DMS114 treated with DMSO at 0.1 percent for 48 hours (cell line): ENCODE data around the gene MATN1.
"Not testable (repeated sequence)": the region's sequence is repeated elsewhere in the genome, so short reads cannot be mapped to it uniquely, and the experiment has no call there.

Experiments used
- DNase-seq: peaks from one replicate; lab custom pipeline; 2025; ENCODE audit not compliant: unreplicated experiment; lab: John Stamatoyannopoulos, UW

Gene MATN1, protein sequence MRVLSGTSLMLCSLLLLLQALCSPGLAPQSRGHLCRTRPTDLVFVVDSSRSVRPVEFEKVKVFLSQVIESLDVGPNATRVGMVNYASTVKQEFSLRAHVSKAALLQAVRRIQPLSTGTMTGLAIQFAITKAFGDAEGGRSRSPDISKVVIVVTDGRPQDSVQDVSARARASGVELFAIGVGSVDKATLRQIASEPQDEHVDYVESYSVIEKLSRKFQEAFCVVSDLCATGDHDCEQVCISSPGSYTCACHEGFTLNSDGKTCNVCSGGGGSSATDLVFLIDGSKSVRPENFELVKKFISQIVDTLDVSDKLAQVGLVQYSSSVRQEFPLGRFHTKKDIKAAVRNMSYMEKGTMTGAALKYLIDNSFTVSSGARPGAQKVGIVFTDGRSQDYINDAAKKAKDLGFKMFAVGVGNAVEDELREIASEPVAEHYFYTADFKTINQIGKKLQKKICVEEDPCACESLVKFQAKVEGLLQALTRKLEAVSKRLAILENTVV

DNA sequence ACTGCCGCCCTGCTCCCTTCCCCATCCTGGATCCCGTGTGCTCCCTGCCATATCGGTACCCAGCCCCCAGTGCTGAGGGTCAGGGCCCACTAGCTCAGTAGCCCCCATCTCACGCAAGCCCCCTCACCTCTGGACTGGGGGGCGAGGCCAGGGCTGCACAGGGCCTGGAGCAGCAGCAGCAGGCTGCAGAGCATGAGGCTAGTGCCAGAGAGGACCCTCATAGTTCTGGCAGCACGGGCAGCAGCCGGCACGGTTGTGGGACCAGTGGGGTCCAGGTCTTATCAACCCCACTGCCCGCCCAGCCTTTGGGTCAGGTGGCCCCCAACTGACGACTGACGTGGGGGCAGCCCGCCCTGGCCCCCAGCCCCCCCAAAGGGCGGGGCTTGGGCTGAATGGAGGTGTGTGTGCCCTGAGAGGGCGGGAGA lies at the start of gene MATN1:
Gene MATN1, minus strand, starts transcription at position 255 of the 425 bp plus-strand sequence. Its CDS starts 34 bp downstream, at position 221.
- no peak for DNase-seq

DNA sequence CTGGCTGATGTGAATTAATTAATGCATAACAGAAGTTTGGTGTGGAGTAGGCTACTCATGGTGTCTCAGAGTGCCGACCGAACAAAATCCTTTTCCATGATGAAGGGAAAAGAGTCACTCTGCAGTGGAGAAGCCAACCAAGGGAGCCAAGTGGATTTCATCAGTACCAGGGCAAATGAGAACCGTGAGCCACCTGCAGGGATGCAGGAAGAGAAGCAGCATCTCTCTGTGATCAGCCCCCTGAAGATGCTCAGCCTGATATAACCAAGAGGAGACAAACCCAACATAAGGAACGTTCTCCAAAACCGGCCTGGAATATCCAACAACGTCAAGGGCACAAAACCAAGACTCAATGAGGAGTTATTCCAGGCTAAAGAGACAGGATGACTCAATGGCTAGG lies 47.6 kb upstream of the MATN1 start:
- no peak for DNase-seq

GRCh38 chr1:30770150-30770549 lies 46.8 kb upstream of the MATN1 start:
- DNase-seq: no peak

DNA sequence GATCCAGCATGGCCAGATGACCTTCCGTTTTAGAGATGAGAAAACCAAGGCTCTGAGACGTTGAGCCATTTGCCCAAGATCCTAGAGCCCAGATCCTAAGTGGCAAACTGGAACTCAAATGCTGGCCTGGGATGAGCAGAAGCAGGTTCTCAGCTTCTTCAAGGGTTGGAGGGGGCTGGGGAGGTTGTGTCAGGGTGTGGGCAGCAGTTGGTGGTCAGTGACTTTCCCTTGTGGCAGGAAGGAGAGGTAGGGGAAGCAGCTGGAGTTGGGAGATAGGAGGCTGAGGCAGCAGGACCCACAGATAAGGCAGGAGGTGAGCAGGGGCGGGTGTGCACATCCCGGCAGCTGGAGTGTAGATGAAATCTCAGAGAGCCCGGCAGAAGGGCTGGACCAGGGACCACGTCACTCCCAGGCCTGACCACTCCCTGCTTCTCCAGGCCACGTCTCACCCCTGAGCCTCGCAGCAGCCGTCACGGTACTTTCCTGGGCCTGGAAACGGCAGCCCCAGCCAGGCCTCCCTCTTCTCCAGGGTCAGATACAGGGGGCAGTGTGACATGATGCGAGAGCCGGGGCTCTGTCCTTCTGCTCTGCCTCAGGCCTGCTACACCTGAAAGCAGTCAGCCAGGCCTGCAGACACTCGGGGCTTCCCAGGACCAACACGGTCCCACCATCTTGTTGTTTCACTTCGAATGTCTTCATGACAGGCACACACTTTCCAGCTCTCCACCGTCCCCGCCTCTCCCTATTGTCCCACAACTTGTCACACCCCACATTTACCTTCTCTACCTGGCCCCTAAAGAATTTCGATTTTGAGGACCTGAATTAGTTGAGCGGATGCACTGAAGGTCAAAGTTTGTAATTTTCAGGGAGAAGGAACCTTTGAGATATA lies 45.7 kb upstream of the MATN1 start:
- no peak for DNase-seq

DNA sequence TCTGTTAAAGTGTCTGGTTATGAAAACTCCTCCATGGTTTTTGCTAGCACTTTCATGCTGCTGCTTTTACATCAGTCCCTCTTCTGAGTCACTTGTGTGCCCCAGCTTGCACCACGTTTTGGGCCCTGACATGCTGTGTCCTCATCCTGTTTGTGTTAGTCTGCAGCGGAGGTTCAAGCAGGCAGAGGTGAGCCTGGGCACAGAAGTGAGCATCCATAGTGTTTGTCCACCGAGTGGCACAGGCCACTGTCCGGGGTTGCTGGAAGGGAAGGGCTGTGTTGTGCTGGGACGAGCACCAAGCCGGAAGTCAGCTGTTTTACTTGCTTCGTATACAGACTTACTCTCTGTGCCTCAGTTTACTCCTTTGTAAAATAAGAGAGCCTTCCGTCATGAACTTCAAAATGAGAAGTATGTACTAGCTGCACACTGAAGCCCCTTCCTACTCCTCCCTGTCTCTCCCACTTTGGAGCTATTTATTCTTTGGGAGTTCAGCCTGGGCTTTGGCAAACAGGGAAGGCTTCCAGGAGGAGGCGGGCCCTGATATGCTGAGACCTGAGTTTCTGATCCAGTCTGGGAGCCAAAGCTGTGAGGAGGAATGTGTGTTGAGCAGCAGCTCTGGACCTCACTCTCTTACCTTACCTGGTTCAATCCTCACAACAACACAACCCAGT lies 44.9 kb upstream of the MATN1 start:
- no peak for DNase-seq

DNA sequence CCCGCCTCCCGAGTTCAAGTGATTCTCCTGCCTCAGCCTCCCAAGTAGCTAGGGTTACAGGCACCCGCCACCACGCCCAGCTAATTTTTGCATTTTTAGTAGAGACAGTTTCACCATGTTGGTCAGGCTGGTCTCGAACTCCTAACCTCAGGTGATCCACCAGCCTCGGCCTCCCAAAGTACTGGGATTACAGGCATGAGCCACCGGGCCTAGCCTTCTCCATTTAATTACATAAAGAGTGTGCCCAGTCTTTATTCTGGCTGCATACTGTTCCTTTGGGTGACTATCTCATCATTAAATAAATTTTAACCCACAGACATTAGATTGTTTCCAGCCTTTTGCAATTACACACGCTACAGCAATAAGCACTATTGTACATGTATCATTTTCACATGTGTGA lies 43.6 kb upstream of the MATN1 start:
- not testable (repeated sequence) for DNase-seq

DNA sequence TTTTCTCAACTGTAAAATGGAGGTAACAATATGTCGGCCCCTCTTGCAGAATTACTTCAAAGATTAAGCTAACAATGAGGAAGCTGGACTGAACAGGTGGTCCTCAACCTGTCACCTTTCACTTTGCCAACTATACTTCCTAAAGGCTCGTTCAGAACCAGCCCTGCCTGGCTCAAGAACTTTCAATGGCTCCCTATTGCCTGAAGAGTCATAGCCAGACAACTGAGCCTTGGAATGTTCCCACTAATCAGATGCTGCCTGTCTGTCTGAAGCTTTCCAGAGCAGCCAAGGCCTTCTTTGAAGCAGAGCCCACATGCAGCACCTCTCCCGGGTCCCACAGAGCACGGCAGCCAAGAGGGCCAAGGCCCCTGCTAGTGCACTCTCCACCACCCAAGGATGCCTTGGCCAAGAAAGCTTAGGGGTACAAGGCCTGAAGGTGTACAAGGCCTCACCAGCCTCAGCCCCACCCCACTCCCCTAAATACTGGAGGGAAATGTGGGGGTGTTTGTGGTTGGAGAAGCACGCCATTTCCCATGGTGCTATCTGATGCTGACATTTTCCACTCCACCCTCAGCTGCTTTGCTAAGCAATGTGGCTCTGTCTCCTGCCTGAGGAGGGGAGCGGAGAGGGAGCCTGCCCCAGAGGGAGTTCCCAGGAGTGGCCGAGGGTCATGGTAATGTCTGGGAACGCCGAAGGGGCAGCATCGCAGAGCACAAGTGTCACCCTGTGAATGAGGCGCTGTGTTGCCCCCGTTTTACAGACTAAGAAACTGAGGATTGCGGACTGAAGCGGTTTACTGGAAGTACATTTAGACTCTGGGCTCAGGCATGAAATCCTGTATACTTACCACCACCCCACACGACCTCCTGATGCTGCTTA lies 42.4 kb upstream of the MATN1 start:
- no peak for DNase-seq

GRCh38 chr1:30764939-30765555 lies 41.7 kb upstream of the MATN1 start:
- DNase-seq: no peak

DNA sequence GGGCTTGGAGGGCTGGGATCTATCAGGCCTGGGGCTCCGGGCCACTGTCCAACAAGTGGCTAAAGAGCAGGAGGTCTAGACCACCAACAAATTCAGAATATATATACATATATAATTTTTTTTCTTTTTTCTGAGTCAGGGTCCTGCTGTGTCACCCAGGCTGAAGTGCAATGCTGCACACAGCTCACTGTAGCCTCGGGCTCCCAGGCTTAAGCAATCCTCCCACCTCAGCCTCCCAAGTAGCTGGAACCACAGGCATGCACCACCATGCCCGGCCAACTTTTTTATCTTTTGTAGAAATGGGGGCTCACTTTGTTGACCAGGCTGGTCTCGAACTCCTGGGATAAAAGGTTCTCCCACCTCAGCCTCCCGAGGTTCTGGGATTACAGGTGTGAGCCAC lies 41.0 kb upstream of the MATN1 start:
- no peak for DNase-seq

DNA sequence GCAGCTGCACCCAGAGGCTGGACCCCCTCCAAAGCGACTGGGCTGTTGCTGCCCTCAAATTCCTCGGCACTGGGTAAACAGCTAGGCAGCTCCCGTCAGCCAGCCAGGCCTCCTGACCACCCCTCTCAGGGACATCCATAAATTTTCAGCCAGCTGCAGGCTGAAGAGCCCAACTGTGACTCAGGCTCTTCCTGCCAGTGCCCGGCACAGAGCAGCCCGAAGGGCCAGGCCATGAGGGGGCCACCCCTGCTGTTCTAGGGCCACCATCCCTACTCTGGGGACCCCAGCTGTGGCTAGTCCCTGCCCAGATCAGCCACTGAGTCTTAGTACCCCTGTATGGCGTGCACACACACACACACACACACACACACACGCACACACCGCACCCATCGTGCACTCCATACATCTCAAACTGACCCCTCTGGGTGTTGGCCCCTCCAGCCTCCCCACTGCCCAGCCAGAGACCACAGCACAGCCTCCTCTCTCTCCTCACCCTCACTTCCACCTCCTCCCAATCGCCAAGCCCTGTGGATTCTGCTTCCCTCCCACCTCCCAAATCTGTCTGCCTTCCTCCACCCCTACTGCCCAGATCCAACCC lies 40.4 kb upstream of the MATN1 start:
- DNase-seq: no peak

GRCh38 chr1:30762930-30763650 lies 39.7 kb upstream of the MATN1 start:
- no peak for DNase-seq

DNA sequence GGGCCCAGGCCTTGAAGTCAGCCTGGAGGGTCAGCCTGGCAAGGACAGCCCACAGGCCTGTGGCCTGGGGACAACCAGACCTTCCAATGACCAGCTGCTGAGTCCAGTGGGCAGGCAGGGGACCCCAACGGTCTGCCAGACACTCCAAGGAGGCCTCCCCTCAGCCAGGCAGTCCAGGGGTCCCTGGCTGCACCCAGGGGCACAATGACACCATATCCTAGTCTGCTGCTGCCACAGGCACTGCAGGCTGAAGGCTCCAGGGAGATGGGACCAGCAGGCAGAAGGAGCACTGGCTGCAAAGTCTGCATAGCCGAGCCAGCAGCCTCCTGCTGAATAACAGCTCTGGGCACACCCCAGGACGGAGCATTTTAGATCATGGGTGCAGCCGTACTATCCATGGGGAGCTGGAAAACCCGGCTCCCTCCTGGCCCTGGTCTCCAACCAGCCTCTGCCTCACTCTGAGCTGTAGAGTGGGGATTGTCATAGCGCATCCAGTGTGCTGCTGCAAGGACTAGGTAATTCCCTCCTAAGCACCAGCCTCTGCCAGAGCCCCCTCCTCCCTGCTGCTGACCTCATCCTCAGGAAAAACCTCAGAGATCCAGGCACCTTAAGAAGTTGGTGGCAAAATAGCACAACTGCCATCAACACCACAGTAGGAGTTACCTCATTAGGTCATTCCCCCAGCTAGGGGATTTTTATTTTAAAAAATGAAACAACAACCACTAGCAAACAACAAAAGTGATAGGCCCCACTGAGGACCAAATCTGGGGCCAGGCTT lies 39.0 kb upstream of the MATN1 start:
- DNase-seq: no peak

- no peak for DNase-seq
Observed at GRCh38 chr1:30761381-30762151, 38.2 kb upstream of the MATN1 start.

- DNase-seq: no peak
Observed at GRCh38 chr1:30760596-30761324, 37.4 kb upstream of the MATN1 start.

DNA sequence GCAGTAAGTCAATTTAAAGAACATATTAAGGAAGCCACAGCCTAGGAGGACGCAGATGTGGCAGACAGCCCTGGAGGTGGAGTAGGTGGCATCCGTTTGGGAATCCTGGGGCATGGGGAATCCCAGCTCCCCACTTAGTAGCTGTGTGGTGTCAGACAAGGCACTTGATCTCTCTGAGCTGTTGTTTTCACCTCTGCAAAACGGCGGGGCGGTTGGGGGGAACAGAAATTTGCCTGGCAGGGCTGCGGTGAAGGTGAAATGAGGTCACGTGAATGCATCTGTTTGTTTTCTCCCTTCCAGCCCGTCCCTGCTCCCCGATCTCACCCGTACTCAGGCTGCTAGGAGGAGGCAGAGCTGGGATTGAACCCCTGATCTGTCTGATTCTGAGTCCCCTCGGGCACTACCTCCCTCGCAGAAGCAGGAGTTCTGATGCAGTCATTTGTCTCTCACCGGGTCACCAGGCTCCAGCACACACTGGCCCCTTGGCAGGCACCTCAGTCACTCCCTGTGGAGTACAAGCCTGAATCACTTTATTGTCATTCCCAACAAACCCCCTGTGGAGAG lies 36.4 kb upstream of the MATN1 start:
- DNase-seq: no peak

GRCh38 chr1:30758785-30759380 lies 35.5 kb upstream of the MATN1 start:
- peak; percentile 4 for DNase-seq
